Left ventricle myocardium inferior (tissue), 1 donor: ENCODE measurements around the gene TTLL11. TPM values are rescaled to one million over a fixed set of nuclear protein-coding genes. Genes with fewer than 3 reads are reported as not detected.

Experiments
- DNase-seq: peaks from one replicate; pipeline ENCODE4 v3.0.0-alpha.2; 2020
- H3K27ac ChIP-seq: fragments of 200-600 bp; replicated peaks from 2 replicates; pipeline ENCODE4 v1.8.0; 2021
- H3K27me3 ChIP-seq: fragments of 200-600 bp; 2 replicates; pipeline ENCODE4 v1.8.0; 2021; ENCODE audit warnings: low read depth
- H3K36me3 ChIP-seq: fragments of 200-600 bp; 2 replicates; pipeline ENCODE4 v1.8.0; 2021
- H3K4me1 ChIP-seq: fragments of 200-600 bp; 2 replicates; pipeline ENCODE4 v1.8.0; 2021
- H3K4me3 ChIP-seq: fragments of 200-600 bp; 2 replicates; pipeline ENCODE4 v1.8.0; 2021; ENCODE audit warnings: mild to moderate bottlenecking, moderate library complexity
- H3K9me3 ChIP-seq: fragments of 200-600 bp; replicated peaks from 2 replicates; pipeline ENCODE4 v1.8.0; 2021
- CTCF ChIP-seq: fragments of 200-600 bp; IDR thresholded peaks from 2 replicates; pipeline ENCODE4 v1.8.0; 2021; ENCODE audit warnings: antibody characterized with exemption, mild to moderate bottlenecking, borderline replicate concordance
- intact Hi-C: fragments of 100-400 bp; cut with micrococcal nuclease; formaldehyde crosslinking; loops from one replicate; pipeline ENCODE4 v1.11.0; 2022
- total RNA-seq: library from RNA; stranded (reverse); fragmentation: NEBNext Ultra II Directional; extraction: Animal tissue kit (Norgen Biotek cat#: 25700); gene quantifications from one replicate; pipeline ENCODE4 v1.2.1, GENCODE V29; 2021
- donor health status: DM: no; HTN: yes; CAD: no; lungs with severe emphysema.

The TTLL11 gene
- total RNA-seq, 1 donor from 2014 or later: 7.3 TPM

- no peak for DNase-seq
- no peaks in the 10 kb centered on the region for H3K9me3 ChIP-seq
- no peak for TF ChIP-seq CTCF
- H3K4me3 ChIP-seq: no peak overlapping the region
- H3K4me1 ChIP-seq: peaks cover 1% of the 10 kb centered on the region
- intact Hi-C loops: no loop called here
- no peaks in the 10 kb centered on the region for H3K27me3 ChIP-seq
- no peaks in the 10 kb centered on the region for H3K36me3 ChIP-seq
- H3K27ac ChIP-seq: no peak overlapping the region
Observed at GRCh38 chr9:122059214-122059954, 33.7 kb downstream of the TTLL11 start.

- no peak for DNase-seq
- intact Hi-C loops: no loop called here
- Histone ChIP-seq H3K4me3 (no peak overlapping the region), H3K9me3 (no peaks in the 10 kb centered on the region), H3K36me3 (no peaks in the 10 kb centered on the region), H3K4me1 (no peaks in the 10 kb centered on the region), H3K27me3 (no peaks in the 10 kb centered on the region), H3K27ac (no peak overlapping the region)
- TF ChIP-seq CTCF: no peak
Observed at GRCh38 chr9:122058709-122059108, 34.4 kb downstream of the TTLL11 start.

GRCh38 chr9:122058051-122058450 lies 35.1 kb downstream of the TTLL11 start:
- H3K27ac ChIP-seq: no peak overlapping the region
- no peak overlapping the region for H3K4me3 ChIP-seq
- no peaks in the 10 kb centered on the region for H3K27me3 ChIP-seq
- no peak for TF ChIP-seq CTCF
- no peaks in the 10 kb centered on the region for H3K36me3 ChIP-seq
- no peaks in the 10 kb centered on the region for H3K4me1 ChIP-seq
- intact Hi-C loops: no loop called here
- H3K9me3 ChIP-seq: no peaks in the 10 kb centered on the region
- DNase-seq: no peak

GRCh38 chr9:122057211-122057610 lies 35.9 kb downstream of the TTLL11 start:
- no peaks in the 10 kb centered on the region for H3K4me1 ChIP-seq
- no peaks in the 10 kb centered on the region for H3K36me3 ChIP-seq
- DNase-seq: no peak
- no peak overlapping the region for H3K4me3 ChIP-seq
- no peaks in the 10 kb centered on the region for H3K27me3 ChIP-seq
- intact Hi-C loops: no loop called here
- H3K9me3 ChIP-seq: no peaks in the 10 kb centered on the region
- no peak overlapping the region for H3K27ac ChIP-seq
- TF ChIP-seq CTCF: no peak

- no peaks in the 10 kb centered on the region for H3K36me3 ChIP-seq
- no peak for TF ChIP-seq CTCF
- H3K4me1 ChIP-seq: no peaks in the 10 kb centered on the region
- H3K9me3 ChIP-seq: no peaks in the 10 kb centered on the region
- H3K27me3 ChIP-seq: no peaks in the 10 kb centered on the region
- no peak overlapping the region for H3K27ac ChIP-seq
- no peak overlapping the region for H3K4me3 ChIP-seq
- intact Hi-C loops: no loop called here
- no peak for DNase-seq
Observed at GRCh38 chr9:122056484-122056883, 36.6 kb downstream of the TTLL11 start.
